Neural progenitor cell (in vitro differentiated cells): Measurements from ENCODE around the gene PCDHGA3.

Source experiments
- CTCF ChIP-seq: fragments of 200-600 bp; sonication (generic); IDR thresholded peaks from 2 replicates; pipeline ENCODE4 v1.5.1; 2017; ENCODE audit warnings: antibody characterized with exemption, mild to moderate bottlenecking
- EZH2 ChIP-seq: fragments of 200-600 bp; sonication (generic); IDR thresholded peaks from 2 replicates; pipeline ENCODE4 v1.6.1; 2017; ENCODE audit warnings: antibody characterized with exemption, mild to moderate bottlenecking, moderate library complexity
- EZH2phosphoT487 ChIP-seq: fragments of 200-600 bp; sonication (generic); IDR thresholded peaks from 2 replicates; pipeline ENCODE4 v1.6.1; 2017; ENCODE audit warnings: antibody characterized with exemption

GRCh38 chr5:141382469-141383294 is 39.1 kb downstream of the PCDHGA3 start, which contains the start of gene PCDHGA7:
- TF ChIP-seq CTCF (no peak), EZH2phosphoT487 (no peak), EZH2 (no peak)
